CD4-positive, alpha-beta T cell (primary cell): Measurements from ENCODE around the gene VPS13A. TPM values are rescaled to one million over a fixed set of nuclear protein-coding genes. Genes with fewer than 3 reads are reported as not detected.

Experiments used
- ATAC-seq: fragments of 200-7000 bp; cut with Tn5 transposase; one replicate; pipeline ENCODE4 v1.10.0; 2022; ENCODE audit warnings: mild to moderate bottlenecking; ENCODE audit not compliant: poor library complexity
- CTCF ChIA-PET: fragments of 350-600 bp; sonication (Branson Sonifier 250); formaldehyde crosslinking; loops from one replicate; lab custom pipeline; 2021; ENCODE audit warnings: antibody characterized with exemption, inconsistent platforms; lab: Charles Lee
- POLR2A ChIA-PET: fragments of 350-600 bp; sonication (Branson Sonifier 250); formaldehyde crosslinking; loops from one replicate; lab custom pipeline; 2021; ENCODE audit warnings: antibody characterized with exemption, inconsistent platforms; lab: Charles Lee
- DNase-seq, 14 experiments: peaks; one replicate each; pipeline ENCODE4 v3.0.0-alpha.2; 2013 to 2020; ENCODE audit warnings: mixed read lengths in 2 of 14
- H3K27ac ChIP-seq, 2 donors: one replicate each; pipeline versions ENCODE4 v1.5.1 to v1.7.0; 2013; ENCODE audit warnings: low read length in 2 of 2, low read depth in 1 of 2, mild to moderate bottlenecking in 1 of 2
- H3K27me3 ChIP-seq, 2 experiments: 1 replicate in 1 of 2; 2 replicates in 1 of 2; pipeline versions ENCODE4 v1.6.1 to v1.7.0; 2013; ENCODE audit warnings: low read length in 2 of 2, control low read depth in 1 of 2, mild to moderate bottlenecking in 1 of 2, moderate library complexity in 1 of 2; ENCODE audit not compliant: insufficient read depth in 2 of 2, control insufficient read depth in 1 of 2
- H3K36me3 ChIP-seq: one replicate; pipeline ENCODE4 v1.6.1; 2013; ENCODE audit warnings: low read length, control low read depth; ENCODE audit not compliant: insufficient read depth
- H3K4me1 ChIP-seq: one replicate; pipeline ENCODE4 v1.6.1; 2013; ENCODE audit warnings: low read length, control low read depth; ENCODE audit not compliant: insufficient read depth
- H3K4me3 ChIP-seq: one replicate; pipeline ENCODE4 v1.5.1; 2013; ENCODE audit warnings: mild to moderate bottlenecking, low read length, moderate library complexity
- H3K9me3 ChIP-seq, 2 experiments: 1 replicate in 1 of 2; 2 replicates in 1 of 2; pipeline versions ENCODE4 v1.6.1 to v1.7.0; 2013; ENCODE audit warnings: low read length in 2 of 2, mild to moderate bottlenecking in 2 of 2, control low read depth in 1 of 2, moderate library complexity in 1 of 2; ENCODE audit not compliant: control insufficient read depth in 1 of 2, insufficient read depth in 1 of 2
- H3K27ac Mint-ChIP-seq: one replicate; pipeline ENCODE4 v1.8.0; 2020; ENCODE audit warnings: mixed read lengths
- H3K27me3 Mint-ChIP-seq: one replicate; pipeline ENCODE4 v1.8.0; 2021; ENCODE audit warnings: mixed read lengths
- H3K36me3 Mint-ChIP-seq: one replicate; pipeline ENCODE4 v1.8.0; 2021; ENCODE audit warnings: low read depth, mixed read lengths
- H3K4me1 Mint-ChIP-seq: one replicate; pipeline ENCODE4 v1.8.0; 2021; ENCODE audit warnings: low read depth, mixed read lengths
- H3K4me3 Mint-ChIP-seq: one replicate; pipeline ENCODE4 v1.8.0; 2020; ENCODE audit warnings: mild to moderate bottlenecking, mixed read lengths
- H3K9me3 Mint-ChIP-seq: one replicate; pipeline ENCODE4 v1.8.0; 2020; ENCODE audit warnings: mixed read lengths
- CTCF ChIP-seq: fragments of 200-600 bp; IDR thresholded peaks from one replicate; pipeline ENCODE4 v1.8.0; 2022; ENCODE audit warnings: antibody characterized with exemption, mild to moderate bottlenecking
- intact Hi-C, 2 experiments: fragments of 100-400 bp; cut with DNase I in 1 of 2; cut with micrococcal nuclease in 1 of 2; formaldehyde crosslinking; loops; one replicate each; pipeline versions ENCODE4 v1.15.1 to v1.9.0; 2023 to 2025; cut with DNase I, micrococcal nuclease
- total RNA-seq, 174 experiments: library from RNA in 2 of 174; stranded (reverse) in 2 of 174; gene quantifications; one replicate each; pipeline ENCODE4 v1.2.3 and lab custom pipeline; 2021 to 2026

Gene VPS13A
- total RNA-seq, 2 experiments from 2014 or later: 37.3 to 41.1 TPM

- intact Hi-C loops: loop anchor here in 1 of 2 experiments (10.0 kb wide), 1 partner anchor 767 kb away; no protein-coding TSS in a partner anchor
- ChIA-PET POLR2A (interaction anchor here (0.8 kb wide), 1 partner anchor 64 kb away, joined by 3 read pairs; no protein-coding TSS in a partner anchor), CTCF (interaction anchor here (1.2 kb wide), 1 partner anchor 9 kb away, joined by 4 read pairs; no protein-coding TSS in a partner anchor)
- Histone ChIP-seq H3K27ac (no peak overlapping the region), H3K4me3 (no peak overlapping the region), H3K4me1 (no peaks in the 10 kb centered on the region), H3K27me3 (peaks cover 0 to 6% of the 10 kb centered on the region in 2 experiments), H3K9me3 (no peaks in the 10 kb centered on the region), H3K36me3 (no peaks in the 10 kb centered on the region)
- Mint-ChIP-seq H3K36me3 (no peaks in the 10 kb centered on the region), H3K4me3 (no peak overlapping the region), H3K27ac (no peak overlapping the region), H3K4me1 (no peaks in the 10 kb centered on the region), H3K9me3 (no peaks in the 10 kb centered on the region), H3K27me3 (peaks cover 48% of the 10 kb centered on the region)
- no peak for ATAC-seq
- no peak for TF ChIP-seq CTCF
- no peak for DNase-seq
These were observed 25.0 kb upstream of the VPS13A start for GRCh38 chr9:77152289-77152688.

- Mint-ChIP-seq H3K4me1 (no peaks in the 10 kb centered on the region), H3K4me3 (no peak overlapping the region), H3K27ac (no peak overlapping the region), H3K9me3 (no peaks in the 10 kb centered on the region), H3K27me3 (peaks cover 47% of the 10 kb centered on the region), H3K36me3 (no peaks in the 10 kb centered on the region)
- ChIA-PET POLR2A (no interaction called here), CTCF (no interaction called here)
- H3K9me3 ChIP-seq: no peaks in the 10 kb centered on the region
- DNase-seq (no peak), ATAC-seq (no peak)
- no peak overlapping the region for H3K27ac ChIP-seq
- no peaks in the 10 kb centered on the region for H3K4me1 ChIP-seq
- H3K4me3 ChIP-seq: no peak overlapping the region
- peaks cover 7 to 8% of the 10 kb centered on the region in 2 experiments for H3K27me3 ChIP-seq
- H3K36me3 ChIP-seq: no peaks in the 10 kb centered on the region
- no peak for TF ChIP-seq CTCF
- intact Hi-C loops: loop anchor here in 1 of 2 experiments (10.0 kb wide), 1 partner anchor 772 kb away; no protein-coding TSS in a partner anchor
These were observed 20.5 kb upstream of the VPS13A start for GRCh38 chr9:77156646-77157371.

- Histone ChIP-seq H3K27ac (no peak overlapping the region), H3K4me1 (no peaks in the 10 kb centered on the region), H3K36me3 (no peaks in the 10 kb centered on the region), H3K4me3 (no peak overlapping the region), H3K27me3 (peaks cover 4 to 7% of the 10 kb centered on the region in 2 experiments), H3K9me3 (no peaks in the 10 kb centered on the region)
- Mint-ChIP-seq H3K4me3 (no peak overlapping the region), H3K27ac (no peak overlapping the region), H3K9me3 (no peaks in the 10 kb centered on the region), H3K27me3 (peaks cover 31% of the 10 kb centered on the region), H3K36me3 (no peaks in the 10 kb centered on the region), H3K4me1 (no peaks in the 10 kb centered on the region)
- DNase-seq (no peak), ATAC-seq (no peak)
- intact Hi-C loops: loop anchor here in 1 of 2 experiments (2.0 to 10.0 kb wide), 2 partner anchors 46 to 774 kb away; no protein-coding TSS in a partner anchor
- ChIA-PET POLR2A (no interaction called here), CTCF (interaction anchor here (1.1 kb wide), 1 partner anchor 8 kb away, joined by 4 read pairs; no protein-coding TSS in a partner anchor)
- no peak for TF ChIP-seq CTCF
These were observed 18.4 kb upstream of the VPS13A start for GRCh38 chr9:77158772-77159513.
